ENCODE measurements around the gene HSPG2.
A peak's percentile ranks its signal among the peaks of the same experiment; 100 is the strongest.
"Not testable (repeated sequence)": the region's sequence is repeated elsewhere in the genome, so short reads cannot be mapped to it uniquely, and the experiment has no call there.

HSPG2 gene

GRCh38 chr1:21912038-21912758 lies 24.9 kb downstream of the HSPG2 start:
- no peak for DNase-seq (ENCODE audit: low read depth)

DNA sequence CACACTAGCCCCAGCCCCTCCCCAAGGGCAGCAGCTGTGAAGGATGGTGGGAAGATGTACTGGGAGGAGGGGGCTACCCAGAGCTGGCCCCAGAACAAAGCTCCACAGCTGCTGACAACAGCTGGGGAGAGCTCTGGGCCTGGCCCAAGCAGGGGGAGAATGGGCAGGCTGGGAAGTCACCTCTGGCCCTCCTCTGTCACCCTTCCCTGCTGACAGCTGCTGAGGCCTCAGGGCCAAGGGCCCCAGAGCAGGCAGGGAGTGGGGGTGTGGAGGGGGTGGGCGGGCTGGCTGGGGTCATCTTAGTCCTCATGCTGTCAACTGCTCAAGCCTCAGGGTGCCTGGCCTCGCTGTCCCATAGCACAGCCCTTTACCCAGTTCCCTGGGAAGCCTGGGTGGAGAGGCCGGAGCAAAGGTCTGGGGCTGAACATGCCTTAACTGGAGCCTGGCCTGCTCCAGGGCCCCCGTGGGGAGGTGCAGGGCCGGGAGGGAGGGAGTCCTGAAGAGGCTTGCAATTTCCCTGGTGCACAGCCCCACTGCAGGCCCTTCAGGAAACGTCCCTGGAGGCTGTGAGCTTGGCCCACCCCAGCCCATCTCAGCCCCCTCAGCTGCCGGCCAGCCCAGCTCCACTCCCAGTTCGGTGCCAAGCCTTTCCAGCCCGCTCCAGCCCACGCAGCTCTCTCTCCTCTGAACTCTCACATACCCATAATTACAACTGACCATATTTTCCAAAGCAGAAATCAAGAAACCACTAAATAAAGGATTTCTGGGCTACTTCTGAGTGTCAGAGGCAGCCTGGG lies 25.7 kb downstream of the HSPG2 start:
- DNase-seq (ENCODE audit: low read depth): no peak

GRCh38 chr1:21910558-21911204 lies 26.4 kb downstream of the HSPG2 start:
- no peak for DNase-seq (ENCODE audit: low read depth)

DNA sequence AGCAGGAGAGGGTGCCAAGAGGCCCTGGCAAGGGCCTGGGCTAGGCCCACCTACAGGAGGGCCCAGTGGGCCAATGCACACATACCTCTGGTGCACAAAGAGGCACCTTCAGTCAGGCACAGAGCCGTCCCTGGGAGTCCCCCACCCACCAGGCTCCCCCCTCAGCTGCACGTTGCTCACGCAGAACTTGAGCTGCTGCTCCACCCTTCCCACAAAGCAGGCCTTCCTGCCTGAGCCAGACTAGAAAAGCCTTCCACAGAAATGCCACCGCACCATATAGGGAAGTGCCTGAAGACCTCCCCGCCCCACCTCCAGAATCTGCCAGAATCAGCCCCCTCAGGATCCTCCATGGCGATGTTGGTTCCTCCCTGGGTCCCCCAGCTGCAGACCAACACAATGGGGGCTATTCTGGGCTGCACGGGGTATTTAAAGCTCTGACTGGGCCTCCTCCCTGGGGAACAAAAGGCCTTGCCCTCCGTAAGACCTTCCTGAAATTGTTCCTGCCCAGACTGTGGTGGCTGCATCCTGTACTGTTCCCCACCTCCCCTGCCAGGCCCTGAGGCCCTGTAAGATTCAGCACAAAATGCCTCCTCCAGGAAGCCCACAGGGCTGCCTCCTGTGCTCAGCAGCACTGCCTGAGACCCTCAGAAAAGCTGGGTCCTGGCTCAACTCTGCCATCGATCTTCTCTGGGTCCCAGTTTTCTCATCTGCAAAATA lies 27.2 kb downstream of the HSPG2 start:
- peak; percentile 6 for DNase-seq (ENCODE audit: low read depth)

DNA sequence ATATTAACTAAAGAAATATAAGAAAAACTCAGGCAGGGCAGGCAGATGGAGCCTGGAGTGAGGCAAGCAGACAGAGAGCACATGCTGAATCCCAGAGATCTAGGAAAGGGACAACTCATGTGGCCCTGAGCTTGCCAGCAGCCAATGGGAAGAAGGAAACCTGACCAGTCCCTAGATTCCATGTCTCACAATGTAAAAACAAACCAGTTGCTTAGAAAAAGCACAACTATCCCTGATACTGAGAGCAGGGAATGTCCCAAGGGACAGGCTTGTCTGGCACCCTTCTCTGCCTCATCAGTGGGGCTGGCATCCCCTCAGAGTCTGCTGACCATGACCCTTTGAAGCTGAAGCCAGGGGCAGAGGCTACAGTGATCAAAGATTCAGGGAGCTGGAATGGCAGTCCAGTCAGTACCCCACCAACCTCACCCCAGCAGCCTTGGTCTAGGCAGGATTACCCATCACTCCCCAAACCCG lies 27.8 kb downstream of the HSPG2 start:
- no peak for DNase-seq (ENCODE audit: low read depth)

DNA sequence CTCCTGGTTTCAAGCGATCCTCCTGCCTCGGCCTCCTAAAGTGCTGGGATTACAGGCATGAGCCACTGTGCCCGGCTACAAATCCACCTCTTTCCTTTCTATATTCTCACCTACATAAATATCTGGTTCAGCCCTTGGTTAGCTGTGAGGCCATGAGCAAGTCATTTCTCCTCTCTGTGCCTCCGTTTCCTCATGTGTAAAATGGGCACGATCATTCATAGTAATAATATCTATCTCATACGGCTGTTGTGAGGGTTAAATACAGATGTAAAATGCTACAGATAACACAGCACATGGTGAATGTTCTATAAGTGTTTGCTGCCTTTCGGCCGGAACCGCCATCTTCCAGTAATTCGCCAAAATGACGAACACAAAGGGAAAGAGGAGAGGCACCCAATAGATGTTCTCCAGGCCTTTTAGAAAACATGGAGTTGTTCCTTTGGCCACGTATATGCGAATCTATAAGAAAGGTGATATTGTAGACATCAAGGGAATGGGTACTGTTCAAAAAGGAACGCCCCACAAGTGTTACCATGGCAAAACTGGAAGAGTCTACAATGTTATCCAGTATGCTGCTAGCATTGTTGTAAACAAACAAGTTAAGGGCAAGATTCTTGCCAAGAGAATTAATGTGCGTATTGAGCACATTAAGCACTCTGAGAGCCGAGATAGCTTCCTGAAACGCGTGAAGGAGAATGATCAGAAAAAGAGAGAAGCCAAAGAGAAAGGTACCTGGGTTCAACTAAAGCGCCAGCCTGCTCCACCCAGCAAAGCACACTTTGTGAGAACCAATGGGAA lies 29.2 kb downstream of the HSPG2 start:
- not testable (repeated sequence) for DNase-seq (ENCODE audit: low read depth)

DNA sequence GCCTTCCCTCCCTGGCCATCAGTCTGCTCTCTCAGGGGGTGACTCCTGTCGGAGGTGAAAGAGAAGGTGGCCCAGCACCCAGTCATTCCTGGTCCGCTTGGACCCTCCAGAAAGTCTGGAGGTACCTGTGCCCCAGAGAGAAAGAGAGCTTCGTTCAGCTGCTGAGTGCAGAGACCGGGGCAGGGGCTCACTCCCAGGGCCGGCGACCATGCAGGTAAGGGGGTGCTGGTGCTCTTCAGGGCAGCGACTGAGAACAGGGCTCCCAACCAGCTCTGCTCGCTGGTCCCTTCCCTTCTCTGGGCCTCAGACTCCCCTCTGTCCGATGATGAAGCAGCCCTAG lies 30.1 kb downstream of the HSPG2 start:
- no peak for DNase-seq (ENCODE audit: low read depth)

- no peak for DNase-seq (ENCODE audit: low read depth)
Measured at GRCh38 chr1:21906173-21907078, 30.7 kb downstream of the HSPG2 start.

DNA sequence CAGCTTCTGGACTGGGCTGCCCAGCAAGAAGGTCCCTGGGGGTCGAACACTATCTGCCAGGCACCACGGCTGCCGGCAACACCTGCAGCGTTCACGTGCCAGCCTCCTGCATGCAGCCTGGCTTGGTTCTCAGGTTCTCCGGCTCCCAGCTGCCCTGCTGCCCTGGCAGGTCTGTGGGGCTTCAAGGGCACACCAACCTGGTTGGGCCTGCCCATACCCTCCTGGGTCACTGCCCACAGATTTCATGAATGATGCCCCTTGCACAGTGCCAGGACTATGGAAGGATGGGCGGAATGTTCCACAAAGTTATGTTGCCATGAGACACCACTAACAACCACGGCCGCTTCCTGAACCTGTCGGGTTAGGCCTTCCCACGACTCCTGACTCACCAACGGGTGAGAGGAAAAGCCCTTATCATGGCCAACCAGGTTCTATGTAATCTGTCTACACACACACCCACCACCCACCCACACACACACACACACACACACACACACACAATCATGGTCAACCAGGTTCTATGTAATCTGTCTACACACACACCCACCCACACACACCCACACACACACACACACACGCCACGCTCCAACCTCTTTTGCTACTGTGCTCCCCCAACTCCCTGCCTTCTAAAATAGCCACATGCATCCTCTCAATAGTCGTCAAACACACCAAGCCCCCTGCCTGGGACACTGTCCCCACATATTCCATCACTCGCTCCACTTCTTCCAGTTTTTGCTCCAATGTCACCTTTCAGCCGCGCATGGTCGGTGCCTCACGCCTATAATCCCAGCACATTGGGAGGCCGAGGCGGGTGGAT lies 32.2 kb downstream of the HSPG2 start:
- no peak for DNase-seq (ENCODE audit: low read depth)

GRCh38 chr1:21904454-21904703 lies 32.7 kb downstream of the HSPG2 start:
- DNase-seq (ENCODE audit: low read depth): no peak

GRCh38 chr1:21903638-21904453 lies 33.3 kb downstream of the HSPG2 start:
- DNase-seq (ENCODE audit: low read depth): no peak

DNA sequence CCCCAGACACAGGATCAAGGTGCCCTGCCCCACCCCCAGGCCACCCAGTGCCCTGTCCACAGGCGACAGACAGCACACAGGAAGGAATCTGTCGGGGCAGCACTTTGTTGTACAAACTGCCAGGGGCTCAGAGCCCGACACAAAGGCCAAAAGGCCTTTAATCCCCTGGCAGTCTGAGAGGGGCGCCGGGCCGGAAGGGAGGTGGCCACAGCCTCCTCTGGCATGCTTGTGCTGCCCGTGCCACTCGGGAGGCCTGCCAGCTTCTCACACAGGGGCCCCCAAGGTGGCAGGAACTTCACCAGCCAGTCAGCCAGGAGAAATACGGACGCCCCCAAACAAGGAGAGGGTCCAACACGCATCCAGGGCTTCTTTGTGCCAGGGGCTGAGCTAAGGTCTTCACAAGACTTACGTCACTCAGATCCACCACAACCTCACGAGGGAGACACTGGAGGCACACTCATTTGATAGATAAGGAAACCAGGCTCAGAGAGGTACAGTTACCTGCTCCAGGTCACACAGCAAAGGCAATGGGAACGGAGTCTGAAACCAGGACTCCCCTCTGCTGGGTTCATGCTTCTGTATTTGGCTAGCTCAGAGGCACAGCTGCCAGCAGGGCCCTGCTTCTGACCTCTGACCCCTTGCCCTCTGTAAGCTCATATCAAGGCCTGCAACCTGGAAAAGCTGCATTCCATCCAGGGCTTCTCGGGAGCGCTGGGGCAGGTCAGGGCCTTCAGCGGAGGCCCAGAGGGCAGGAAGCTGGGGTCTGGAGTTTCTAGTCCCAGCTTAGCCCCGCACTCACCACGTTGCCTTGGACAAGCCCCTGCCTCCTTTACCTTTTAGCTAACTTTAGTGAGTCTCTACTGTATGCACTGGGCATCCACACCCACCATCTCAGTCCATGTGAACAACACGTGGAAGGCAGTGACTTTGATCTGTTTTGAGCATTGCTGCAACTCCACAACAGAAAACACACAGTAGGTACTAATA lies 34.8 kb downstream of the HSPG2 start:
- no peak for DNase-seq (ENCODE audit: low read depth)

- no peak for DNase-seq (ENCODE audit: low read depth)
Measured at GRCh38 chr1:21901473-21901847, 35.6 kb downstream of the HSPG2 start.

GRCh38 chr1:21900766-21901472 lies 36.2 kb downstream of the HSPG2 start:
- no peak for DNase-seq (ENCODE audit: low read depth)

DNA sequence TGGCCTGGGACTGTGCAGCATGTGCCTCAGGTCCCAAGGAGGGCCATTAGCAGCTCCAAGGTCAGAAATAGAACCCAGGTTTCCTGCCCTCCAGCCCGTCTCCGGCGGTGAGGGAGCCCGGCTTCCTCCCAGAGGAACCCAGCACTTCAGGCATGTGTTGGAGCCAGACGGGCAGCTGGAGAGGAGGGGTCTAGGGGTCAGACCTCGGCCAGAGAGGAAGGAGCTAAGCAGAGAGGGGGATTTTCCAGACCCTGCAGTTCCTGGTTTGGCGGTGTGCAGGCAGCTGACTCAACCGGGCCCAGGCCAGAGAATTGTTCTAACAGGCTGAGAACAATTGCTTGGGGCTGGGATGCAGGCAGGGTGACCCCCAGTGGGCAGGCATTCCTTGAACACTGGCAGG lies 37.1 kb downstream of the HSPG2 start:
- no peak for DNase-seq (ENCODE audit: low read depth)

- DNase-seq (ENCODE audit: low read depth): no peak
Measured at GRCh38 chr1:21899267-21899810, 37.8 kb downstream of the HSPG2 start.

All from stimulated activated CD8-positive, alpha-beta memory T cell treated with anti-CD3 and anti-CD28 coated beads, Interleukin-7, amount 100 ng/mL, for 24 hours (primary cell).